GM12872 (cell line): ENCODE results near the gene PTPN23.

Experiments used
- TF ChIP-seq, protein P1 (sequence below): IDR thresholded peaks from 3 replicates; pipeline ENCODE4 v1.5.1; 2011; ENCODE audit warnings: low read depth, mild to moderate bottlenecking, low read length, moderate library complexity; ENCODE audit not compliant: insufficient read depth

PTPN23 gene

DNA sequence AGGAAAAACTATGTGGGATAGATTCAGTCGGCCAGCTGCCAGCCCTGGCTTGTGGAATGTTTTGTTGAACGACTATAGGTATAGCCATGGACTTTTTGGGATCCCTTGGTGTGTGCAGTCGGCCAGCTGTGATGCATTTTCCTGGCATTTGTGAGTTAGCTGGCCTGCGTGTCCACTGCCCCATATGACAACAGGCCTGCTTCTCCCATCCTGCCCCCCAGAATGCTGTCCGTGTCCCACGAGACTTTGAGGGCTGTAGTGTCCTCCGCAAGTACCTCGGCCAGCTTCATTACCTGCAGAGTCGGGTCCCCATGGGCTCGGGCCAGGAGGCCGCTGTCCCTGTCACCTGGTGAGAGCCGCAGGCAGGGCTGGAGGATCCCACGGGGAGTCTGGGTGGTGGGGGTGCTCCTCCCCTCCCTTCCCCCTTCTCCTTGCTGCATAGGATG is 23.6 kb downstream of the PTPN23 start:
- TF ChIP-seq, protein P1, sequence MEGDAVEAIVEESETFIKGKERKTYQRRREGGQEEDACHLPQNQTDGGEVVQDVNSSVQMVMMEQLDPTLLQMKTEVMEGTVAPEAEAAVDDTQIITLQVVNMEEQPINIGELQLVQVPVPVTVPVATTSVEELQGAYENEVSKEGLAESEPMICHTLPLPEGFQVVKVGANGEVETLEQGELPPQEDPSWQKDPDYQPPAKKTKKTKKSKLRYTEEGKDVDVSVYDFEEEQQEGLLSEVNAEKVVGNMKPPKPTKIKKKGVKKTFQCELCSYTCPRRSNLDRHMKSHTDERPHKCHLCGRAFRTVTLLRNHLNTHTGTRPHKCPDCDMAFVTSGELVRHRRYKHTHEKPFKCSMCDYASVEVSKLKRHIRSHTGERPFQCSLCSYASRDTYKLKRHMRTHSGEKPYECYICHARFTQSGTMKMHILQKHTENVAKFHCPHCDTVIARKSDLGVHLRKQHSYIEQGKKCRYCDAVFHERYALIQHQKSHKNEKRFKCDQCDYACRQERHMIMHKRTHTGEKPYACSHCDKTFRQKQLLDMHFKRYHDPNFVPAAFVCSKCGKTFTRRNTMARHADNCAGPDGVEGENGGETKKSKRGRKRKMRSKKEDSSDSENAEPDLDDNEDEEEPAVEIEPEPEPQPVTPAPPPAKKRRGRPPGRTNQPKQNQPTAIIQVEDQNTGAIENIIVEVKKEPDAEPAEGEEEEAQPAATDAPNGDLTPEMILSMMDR = no peak

DNA sequence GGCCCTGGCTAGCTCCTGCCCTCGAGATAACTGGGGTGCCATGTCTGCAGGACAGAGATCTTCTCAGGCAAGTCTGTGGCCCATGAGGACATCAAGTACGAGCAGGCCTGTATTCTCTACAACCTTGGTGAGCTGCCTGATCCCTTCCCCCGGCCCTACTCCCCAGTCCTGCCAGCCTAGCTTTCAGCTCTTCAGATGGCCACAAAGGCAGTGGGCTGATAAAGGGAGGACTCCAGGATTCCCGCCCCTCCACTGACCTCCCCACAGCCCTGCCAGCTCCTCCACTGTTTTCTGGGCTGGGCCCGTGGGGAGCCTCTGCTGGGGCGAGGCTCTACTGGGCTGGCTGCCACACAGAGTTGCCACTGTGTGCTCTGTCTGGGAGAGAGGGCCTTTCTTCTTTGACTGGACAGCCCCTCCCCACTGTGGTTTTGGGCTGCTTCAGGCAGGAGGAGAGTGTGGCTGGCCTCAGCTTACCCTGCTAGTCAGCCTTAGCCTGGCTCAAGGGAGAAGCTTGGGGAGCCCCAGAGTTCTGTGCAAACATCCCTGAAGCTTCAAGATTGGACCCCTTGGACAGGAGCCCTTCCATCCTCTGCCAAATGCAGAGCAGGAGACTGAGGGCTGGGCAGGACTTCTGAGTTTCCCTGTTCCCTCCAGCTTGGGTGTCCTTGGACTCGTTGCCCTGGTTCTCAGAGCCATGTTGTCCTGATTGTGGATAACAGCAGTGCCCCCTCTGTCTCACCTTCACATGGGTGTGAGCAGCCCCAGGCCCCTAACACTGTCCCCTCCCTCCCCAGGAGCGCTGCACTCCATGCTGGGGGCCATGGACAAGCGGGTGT is 24.4 kb downstream of the PTPN23 start:
- TF ChIP-seq, protein P1 = no peak

DNA sequence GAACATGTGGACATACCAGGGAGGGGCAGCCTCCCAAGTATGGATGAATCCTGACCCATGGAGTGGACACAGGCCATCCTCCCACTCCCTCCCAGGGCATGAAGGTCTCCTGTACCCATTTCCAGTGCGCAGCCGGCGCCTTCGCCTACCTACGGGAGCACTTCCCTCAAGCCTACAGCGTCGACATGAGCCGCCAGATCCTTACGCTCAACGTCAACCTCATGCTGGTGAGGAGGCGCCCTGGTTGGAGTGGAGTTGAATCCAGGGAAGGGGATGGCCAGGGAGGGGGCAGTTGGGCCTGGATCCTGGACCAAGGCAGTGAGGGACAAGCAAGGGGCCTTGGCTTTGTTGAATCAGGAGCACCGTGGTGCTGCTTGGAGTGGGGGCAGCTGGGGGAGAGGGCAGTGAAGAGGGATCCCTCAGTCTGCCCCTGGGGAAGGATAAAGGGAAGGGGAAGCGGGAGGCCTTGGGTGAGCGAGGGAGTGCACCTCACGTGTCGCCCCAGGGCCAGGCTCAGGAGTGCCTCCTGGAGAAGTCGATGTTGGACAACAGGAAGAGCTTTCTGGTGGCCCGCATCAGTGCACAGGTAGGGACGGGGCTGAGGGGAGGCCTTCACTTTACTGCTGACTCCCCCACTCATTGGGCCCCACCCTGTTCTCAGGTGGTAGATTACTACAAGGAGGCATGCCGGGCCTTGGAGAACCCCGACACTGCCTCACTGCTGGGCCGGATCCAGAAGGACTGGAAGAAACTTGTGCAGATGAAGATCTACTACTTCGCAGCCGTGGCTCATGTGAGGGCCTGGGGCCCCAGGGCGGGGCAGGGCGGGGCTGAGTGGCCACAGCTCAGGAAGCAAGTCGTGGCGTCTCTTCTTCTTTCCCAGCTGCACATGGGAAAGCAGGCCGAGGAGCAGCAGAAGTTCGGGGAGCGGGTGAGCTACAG is 25.3 kb downstream of the PTPN23 start:
- TF ChIP-seq, protein P1 = no peak

DNA sequence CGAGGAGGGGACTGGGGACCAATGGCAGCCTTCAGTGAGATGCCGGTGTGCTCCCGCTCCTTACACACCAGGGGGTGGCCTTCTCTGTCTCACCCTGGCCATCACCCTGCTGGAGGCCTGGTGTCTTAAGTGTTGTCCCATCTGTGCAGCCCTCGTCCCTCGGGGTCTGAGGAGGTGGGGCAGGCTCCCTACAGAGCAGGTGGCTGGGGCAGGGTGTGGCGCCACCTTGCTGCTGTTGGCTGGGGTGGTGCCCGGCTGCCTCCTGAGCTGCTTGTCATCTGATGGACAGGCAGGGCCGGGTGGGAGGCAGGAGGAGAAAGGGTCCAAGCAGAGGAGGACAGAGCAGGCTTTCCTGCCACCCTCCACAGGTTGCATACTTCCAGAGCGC is 25.9 kb downstream of the PTPN23 start:
- TF ChIP-seq, protein P1 = 0 out of 3 replicates have a peak, but pooled peaks have one; percentile 2

DNA sequence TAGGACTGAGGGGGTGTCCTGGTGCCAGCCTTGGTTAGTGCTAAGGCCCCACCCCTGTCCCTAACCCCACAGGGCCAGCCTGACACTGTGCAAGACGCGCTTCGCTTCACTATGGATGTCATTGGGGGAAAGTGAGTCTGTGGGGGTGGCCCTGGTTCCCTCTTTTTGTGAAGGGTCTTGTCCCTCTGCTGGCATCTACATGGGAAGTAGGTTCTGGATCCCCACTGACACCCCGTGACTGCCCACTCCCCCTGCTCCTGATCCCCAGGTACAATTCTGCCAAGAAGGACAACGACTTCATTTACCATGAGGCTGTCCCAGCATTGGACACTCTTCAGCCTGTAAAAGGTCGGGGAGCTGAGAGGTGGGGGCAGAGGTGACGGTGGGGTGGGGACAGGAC is 26.4 kb downstream of the PTPN23 start:
- TF ChIP-seq, protein P1 = no peak

DNA sequence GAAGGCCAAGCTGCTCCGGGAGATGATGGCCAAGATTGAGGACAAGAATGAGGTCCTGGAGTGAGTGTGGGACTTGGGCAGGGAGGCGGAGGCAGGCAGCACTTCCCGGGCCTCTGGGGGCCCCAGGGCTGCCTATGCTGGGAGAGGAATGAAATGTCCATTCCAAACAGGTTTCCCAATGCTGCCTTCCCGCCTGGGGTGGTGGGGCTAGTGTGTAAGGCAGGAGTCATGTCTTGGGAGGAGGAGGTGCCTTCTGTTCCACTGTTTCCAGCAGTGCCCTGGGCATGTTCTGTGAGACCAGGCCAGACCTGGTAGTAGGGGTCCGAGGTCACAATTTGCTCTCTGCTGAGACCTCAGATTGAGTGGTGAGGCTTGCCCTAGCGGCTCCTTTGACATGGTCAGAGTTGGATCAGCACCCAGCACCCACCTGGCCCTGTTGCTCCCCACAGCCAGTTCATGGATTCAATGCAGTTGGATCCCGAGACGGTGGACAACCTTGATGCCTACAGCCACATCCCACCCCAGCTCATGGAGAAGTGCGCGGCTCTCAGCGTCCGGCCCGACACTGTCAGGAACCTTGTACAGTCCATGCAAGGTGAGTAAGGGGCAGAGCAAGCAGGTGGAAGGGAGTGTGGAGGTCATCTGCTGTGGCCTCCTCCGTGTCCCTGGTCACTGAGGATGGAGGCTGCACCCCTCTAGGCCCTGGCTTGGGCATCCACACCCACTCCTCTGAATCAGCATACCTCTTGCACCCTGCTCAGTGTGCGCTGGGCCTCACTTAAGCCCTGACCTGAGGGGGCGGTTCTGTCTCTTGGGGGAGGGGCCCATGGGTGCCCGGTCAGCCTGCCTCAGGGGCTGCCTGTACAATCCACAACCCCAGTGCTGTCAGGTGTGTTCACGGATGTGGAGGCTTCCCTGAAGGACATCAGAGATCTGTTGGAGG is 27.3 kb downstream of the PTPN23 start:
- TF ChIP-seq, protein P1 = no peak
